ENCODE results near the gene MPC1.

GRCh38 chr6:166430269-166430668 is 47.5 kb upstream of the MPC1 start:
- TF ChIP-seq CTCF (IDR thresholded peaks at IDR 0.05) (no peak), POLR2A (IDR thresholded peaks at IDR 0.05) (no peak), EP300 (IDR thresholded peaks at IDR 0.05; ENCODE audit: low read depth) (no peak)

Data from transverse colon (tissue), 3 donors.